NCI-H460 (cell line): ENCODE results near the gene BMAL1. TPM values are rescaled to one million over a fixed set of nuclear protein-coding genes. Genes with fewer than 3 reads are reported as not detected.
"Not testable (repeated sequence)": the region's sequence is repeated elsewhere in the genome, so short reads cannot be mapped to it uniquely, and the experiment has no call there.

Source experiments
- DNase-seq: peaks from one replicate; pipeline ENCODE4 v3.0.0-alpha.2; 2016; ENCODE audit warnings: low read depth; ENCODE audit errors: extremely low read depth
- polyA plus RNA-seq: library from polyadenylated mRNA; depleted of rRNA; stranded (reverse); fragments of >200 nt; gene quantifications from 2 replicates; pipeline ENCODE4 v1.2.3, GENCODE V29; 2014; cell fraction: nucleus; rRNA removed
- total RNA-seq: library from RNA; depleted of rRNA; stranded (reverse); fragments of >200 nt; shearing (Covaris generic); gene quantifications from 2 replicates; pipeline ENCODE4 v1.2.3, GENCODE V29; 2014; rRNA removed

Gene BMAL1
- 10.6 and 10.8 TPM in 2 replicates for total RNA-seq
- 5.3 and 9.8 TPM in 2 replicates for polyA plus RNA-seq

- DNase-seq: no peak
Observed at GRCh38 chr11:13277768-13278608, at the start of gene BMAL1. Gene BMAL1, plus strand, starts transcription at chr11:13277790. Its CDS starts 76,519 bp downstream, at chr11:13354309.

- DNase-seq: no peak
Observed at GRCh38 chr11:13228572-13228971, 49.0 kb upstream of the BMAL1 start.

- DNase-seq: no peak
Observed at GRCh38 chr11:13229136-13229535, 48.5 kb upstream of the BMAL1 start.

GRCh38 chr11:13229711-13230318 is 47.8 kb upstream of the BMAL1 start:
- DNase-seq: no peak

GRCh38 chr11:13233173-13233745 is 44.3 kb upstream of the BMAL1 start:
- DNase-seq: no peak

- DNase-seq: no peak
Observed at GRCh38 chr11:13235895-13236294, 41.7 kb upstream of the BMAL1 start.

- DNase-seq: no peak
Observed at GRCh38 chr11:13236626-13237025, 41.0 kb upstream of the BMAL1 start.

- no peak for DNase-seq
Observed at GRCh38 chr11:13237761-13238160, 39.8 kb upstream of the BMAL1 start.

- DNase-seq: peak; percentile 29
Observed at GRCh38 chr11:13238879-13239514, 38.6 kb upstream of the BMAL1 start.

GRCh38 chr11:13242564-13242963 is 35.0 kb upstream of the BMAL1 start:
- no peak for DNase-seq

- no peak for DNase-seq
Observed at GRCh38 chr11:13247606-13248296, 29.8 kb upstream of the BMAL1 start.

- no peak for DNase-seq
Observed at GRCh38 chr11:13249177-13249576, 28.4 kb upstream of the BMAL1 start.

GRCh38 chr11:13249992-13250391 is 27.6 kb upstream of the BMAL1 start:
- DNase-seq: no peak

- DNase-seq: no peak
Observed at GRCh38 chr11:13251966-13252365, 25.6 kb upstream of the BMAL1 start.

GRCh38 chr11:13252438-13252837 is 25.2 kb upstream of the BMAL1 start:
- no peak for DNase-seq

- DNase-seq: no peak
Observed at GRCh38 chr11:13256216-13256615, 21.4 kb upstream of the BMAL1 start.

- DNase-seq: not testable (repeated sequence)
Observed at GRCh38 chr11:13258061-13258460, 19.5 kb upstream of the BMAL1 start.

- no peak for DNase-seq
Observed at GRCh38 chr11:13258855-13259254, 18.7 kb upstream of the BMAL1 start.

GRCh38 chr11:13259374-13259773 is 18.2 kb upstream of the BMAL1 start:
- no peak for DNase-seq

GRCh38 chr11:13260201-13260962 is 17.2 kb upstream of the BMAL1 start:
- no peak for DNase-seq
